ENCODE measurements around the gene MINK1. TPM values are rescaled to one million over a fixed set of nuclear protein-coding genes. Genes with fewer than 3 reads are reported as not detected.
"Not testable (repeated sequence)": the region's sequence is repeated elsewhere in the genome, so short reads cannot be mapped to it uniquely, and the experiment has no call there.

The MINK1 gene
- total RNA-seq, 1 donor from 2014 or later = 73.0 TPM

GRCh38 chr17:4827399-4827798 lies 5.7 kb upstream of the MINK1 start:
- no peak overlapping the region for H3K4me3 Mint-ChIP-seq
- no peak for TF ChIP-seq CTCF (conservative IDR thresholded peaks at IDR 0.05)
- H3K4me1 Mint-ChIP-seq = no peaks in the 10 kb centered on the region
- H3K9me3 Mint-ChIP-seq = no peaks in the 10 kb centered on the region
- H3K27ac Mint-ChIP-seq (ENCODE audit: unreplicated experiment) = no peak overlapping the region
- H3K36me3 Mint-ChIP-seq (ENCODE audit: low read depth) = no peaks in the 10 kb centered on the region
- no peaks in the 10 kb centered on the region for H3K27me3 Mint-ChIP-seq (ENCODE audit: low read depth)
- no peak for DNase-seq (ENCODE audit: low read depth, low spot score)

GRCh38 chr17:4832829-4833177 lies 337 bp upstream of the MINK1 start:
- peak overlapping the region; percentile 93 for H3K4me3 Mint-ChIP-seq
- H3K36me3 Mint-ChIP-seq (ENCODE audit: low read depth); H3K27me3 Mint-ChIP-seq (ENCODE audit: low read depth); DNase-seq (ENCODE audit: low read depth, low spot score); H3K9me3 Mint-ChIP-seq: not testable (repeated sequence)
- peaks cover 29% of the 10 kb centered on the region for H3K4me1 Mint-ChIP-seq
- peak overlapping the region; percentile 99 for H3K27ac Mint-ChIP-seq (ENCODE audit: unreplicated experiment)

- peak overlapping the region; percentile 36 for H3K27ac Mint-ChIP-seq (ENCODE audit: unreplicated experiment)
- DNase-seq (ENCODE audit: low read depth, low spot score) = no peak
- no peaks in the 10 kb centered on the region for H3K27me3 Mint-ChIP-seq (ENCODE audit: low read depth)
- H3K36me3 Mint-ChIP-seq (ENCODE audit: low read depth) = no peaks in the 10 kb centered on the region
- H3K4me3 Mint-ChIP-seq = peak overlapping the region; percentile 93
- H3K9me3 Mint-ChIP-seq = no peaks in the 10 kb centered on the region
- H3K4me1 Mint-ChIP-seq = peaks cover 31% of the 10 kb centered on the region
- no peak for TF ChIP-seq CTCF (conservative IDR thresholded peaks at IDR 0.05)
These were observed 971 bp downstream of the MINK1 start for GRCh38 chr17:4833941-4834680.

- H3K27me3 Mint-ChIP-seq (ENCODE audit: low read depth) = no peaks in the 10 kb centered on the region
- H3K36me3 Mint-ChIP-seq (ENCODE audit: low read depth) = no peaks in the 10 kb centered on the region
- peaks cover 31% of the 10 kb centered on the region for H3K4me1 Mint-ChIP-seq
- no peak overlapping the region for H3K27ac Mint-ChIP-seq (ENCODE audit: unreplicated experiment)
- no peak for DNase-seq (ENCODE audit: low read depth, low spot score)
- H3K4me3 Mint-ChIP-seq = peak overlapping the region; percentile 93
- no peak for TF ChIP-seq CTCF (conservative IDR thresholded peaks at IDR 0.05)
- H3K9me3 Mint-ChIP-seq = no peaks in the 10 kb centered on the region
These were observed 1.5 kb downstream of the MINK1 start for GRCh38 chr17:4834681-4835020.

- Mint-ChIP-seq H3K4me3 (peak overlapping the region; percentile 74), H3K4me1 (peaks cover 31% of the 10 kb centered on the region), H3K36me3 (ENCODE audit: low read depth) (no peaks in the 10 kb centered on the region)
These were observed 3.1 kb downstream of the MINK1 start for GRCh38 chr17:4836221-4836620.

More at GRCh38 chr17:4836221-4836620, 3.1 kb downstream of the MINK1 start:
- Mint-ChIP-seq H3K9me3 (no peaks in the 10 kb centered on the region), H3K27ac (ENCODE audit: unreplicated experiment) (no peak overlapping the region), H3K27me3 (ENCODE audit: low read depth) (no peaks in the 10 kb centered on the region)
- no peak for DNase-seq (ENCODE audit: low read depth, low spot score)
- no peak for TF ChIP-seq CTCF (conservative IDR thresholded peaks at IDR 0.05)
